Ureter (tissue), 1 donor: ENCODE measurements around the gene TCAP. TPM values are rescaled to one million over a fixed set of nuclear protein-coding genes. Genes with fewer than 3 reads are reported as not detected.
"Not testable (repeated sequence)": the region's sequence is repeated elsewhere in the genome, so short reads cannot be mapped to it uniquely, and the experiment has no call there.

Source experiments
- DNase-seq: peaks from one replicate; pipeline ENCODE4 v3.0.0-alpha.2; 2020; ENCODE audit warnings: low spot score
- total RNA-seq: library from RNA; stranded (reverse); gene quantifications from one replicate; pipeline ENCODE4 v1.2.4, GENCODE V29; 2023
- donor health status: DM: yes; HTN: yes; CAD: no.

TCAP gene
- total RNA-seq, 1 donor from 2014 or later = 0.81 TPM

DNA sequence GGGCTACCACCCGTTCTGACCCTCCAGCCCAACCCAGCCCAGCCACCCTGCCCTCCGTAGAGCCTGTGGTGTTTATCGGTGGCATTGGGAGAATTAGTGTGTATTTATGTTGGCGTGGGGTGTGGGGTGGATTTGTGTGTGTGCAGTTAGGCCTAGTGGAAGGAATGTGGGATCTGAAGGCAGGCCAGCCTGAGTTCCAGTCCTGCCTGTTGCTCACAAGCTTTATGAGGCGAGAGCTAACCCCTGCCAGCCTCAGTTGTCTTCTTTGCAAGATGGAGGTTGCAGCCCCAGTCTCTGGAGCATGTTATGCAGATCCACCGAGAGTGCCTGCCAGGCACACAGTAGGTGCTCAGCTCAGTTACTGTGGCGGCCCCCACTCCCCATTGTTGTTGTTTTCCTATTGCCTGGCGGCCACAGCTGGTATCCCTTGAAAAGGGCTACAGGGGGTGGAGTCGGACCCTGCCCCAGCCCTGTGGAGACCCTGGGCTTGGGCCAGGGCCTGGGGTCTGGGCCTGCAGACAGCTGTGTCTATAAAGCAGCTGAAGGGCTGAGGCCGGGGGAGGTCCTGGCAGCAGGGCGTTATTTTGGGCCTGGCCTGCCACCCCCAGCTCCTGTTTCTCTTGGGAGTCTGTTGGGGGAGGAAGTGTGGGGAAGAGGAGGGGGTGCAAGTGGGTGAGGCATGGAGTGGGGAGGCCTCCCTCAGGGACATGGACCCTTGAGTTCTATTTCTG lies 39.8 kb downstream of the TCAP start:
- no peak for DNase-seq

GRCh38 chr17:39705786-39706348 lies 40.7 kb downstream of the TCAP start:
- peak; percentile 79 for DNase-seq

DNA sequence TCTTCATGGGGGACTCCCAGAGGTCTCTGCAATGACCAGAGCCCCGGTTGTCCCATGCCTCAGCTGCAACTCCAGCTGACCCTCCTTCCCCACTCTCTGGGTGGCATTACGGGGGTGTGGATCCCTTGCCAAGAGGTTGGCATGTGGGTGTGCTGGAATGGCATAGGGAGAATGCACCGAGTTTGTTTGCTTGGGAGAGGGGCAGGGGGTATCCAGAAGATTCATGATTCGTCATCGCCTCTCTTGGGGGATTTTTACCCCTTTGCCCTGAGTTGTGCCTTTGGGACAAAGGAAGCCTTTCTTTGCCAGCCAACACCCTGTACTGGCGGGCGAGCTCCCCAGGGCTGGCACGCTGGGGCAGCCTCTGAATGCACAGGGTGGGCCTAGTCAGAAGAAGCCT lies 41.2 kb downstream of the TCAP start:
- no peak for DNase-seq

GRCh38 chr17:39706921-39707337 lies 41.8 kb downstream of the TCAP start:
- no peak for DNase-seq

DNA sequence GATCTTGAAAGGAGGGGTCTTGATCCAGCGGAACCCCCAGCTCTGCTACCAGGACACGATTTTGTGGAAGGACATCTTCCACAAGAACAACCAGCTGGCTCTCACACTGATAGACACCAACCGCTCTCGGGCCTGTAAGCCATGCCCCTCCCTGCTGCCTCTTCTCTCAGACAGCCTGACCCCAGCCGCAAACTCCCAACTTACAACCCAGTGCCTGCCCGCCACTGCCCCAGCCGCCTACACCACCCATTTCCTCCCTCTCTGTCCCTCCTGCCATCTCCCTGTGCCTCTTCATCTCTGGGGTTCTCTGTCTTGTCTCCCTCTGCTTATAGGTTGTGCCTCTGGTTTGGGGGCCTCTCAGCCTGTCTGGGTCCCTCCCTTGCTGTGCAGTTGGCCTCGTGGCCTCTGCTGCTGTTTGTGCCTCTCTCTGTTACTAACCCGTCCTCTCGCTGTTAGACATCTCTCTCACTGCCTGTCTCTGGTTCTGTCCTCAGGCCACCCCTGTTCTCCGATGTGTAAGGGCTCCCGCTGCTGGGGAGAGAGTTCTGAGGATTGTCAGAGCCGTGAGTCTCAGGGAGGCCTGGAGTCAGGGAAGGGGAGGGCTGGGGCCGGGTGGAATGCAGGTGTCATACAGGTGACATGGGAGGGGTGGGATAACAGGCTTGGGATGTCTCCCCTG lies 44.3 kb downstream of the TCAP start:
- no peak for DNase-seq

- no peak for DNase-seq
These were observed 45.1 kb downstream of the TCAP start for GRCh38 chr17:39709998-39710964.

GRCh38 chr17:39711071-39711470 lies 45.9 kb downstream of the TCAP start:
- not testable (repeated sequence) for DNase-seq

- DNase-seq = no peak
These were observed 46.7 kb downstream of the TCAP start for GRCh38 chr17:39711851-39712250.

DNA sequence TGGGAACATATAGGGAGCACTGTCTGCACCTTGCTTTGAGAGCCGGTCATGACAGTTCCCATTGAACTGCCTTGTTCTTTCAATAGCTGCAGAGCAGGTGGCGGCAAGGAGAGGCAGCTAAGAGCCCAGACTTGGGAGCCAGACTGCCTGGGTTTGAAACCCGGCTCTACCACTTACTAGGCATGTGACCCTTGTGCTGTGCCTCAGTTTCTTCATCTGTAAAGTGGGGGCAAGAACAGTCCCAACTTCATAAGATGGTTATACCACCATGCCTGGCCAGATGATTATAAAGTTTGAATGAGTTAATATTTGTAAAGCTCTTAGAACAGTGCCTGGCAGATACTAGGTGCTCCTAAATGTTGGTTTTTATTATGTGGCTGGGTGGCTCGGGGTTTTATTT lies 49.1 kb downstream of the TCAP start:
- DNase-seq = no peak

- DNase-seq = no peak
These were observed 50.4 kb downstream of the TCAP start for GRCh38 chr17:39715375-39716072.

Other genes with a start within 250 kb of the TCAP start
- 40.9 TPM for gene MED1, start 214.1 kb upstream of the TCAP start, total RNA-seq
- gene CDK12, start 203.9 kb upstream of the TCAP start, total RNA-seq = 110 TPM
- gene NEUROD2, start 57.4 kb upstream of the TCAP start, total RNA-seq = not detected
- 40.4 TPM for gene PPP1R1B, start 38.4 kb upstream of the TCAP start, total RNA-seq
- 64.4 TPM for gene STARD3, start 28.2 kb upstream of the TCAP start, total RNA-seq
- gene PNMT, start 3.1 kb downstream of the TCAP start, total RNA-seq = 7.1 TPM
- gene PGAP3, start 22.7 kb downstream of the TCAP start, total RNA-seq = 56.9 TPM
- 278 TPM for gene ERBB2, start 34.7 kb downstream of the TCAP start, total RNA-seq
- 49.2 TPM for gene MIEN1, start 65.2 kb downstream of the TCAP start, total RNA-seq
- gene GRB7, start 72.6 kb downstream of the TCAP start, total RNA-seq = 37.4 TPM
- gene IKZF3, start 199.0 kb downstream of the TCAP start, total RNA-seq = 24.3 TPM
- gene ZPBP2, start 202.9 kb downstream of the TCAP start, total RNA-seq = not detected